ENCODE results near the gene HDAC1. TPM values are rescaled to one million over a fixed set of nuclear protein-coding genes. Genes with fewer than 3 reads are reported as not detected.

The HDAC1 gene
- total and polyA plus RNA-seq, 2 of the 13 experiments (the other 11 are each of a cell fraction or from before 2014, with no cell fraction given), result 93.5 to 189 TPM

GRCh38 chr1:32337855-32338636 lies 46.2 kb downstream of the HDAC1 start (continued):
- TF ChIP-seq RFXANK (CRISPR knock-in tag; IDR thresholded peaks at IDR 0.05) (no peak), ZEB1 (IDR thresholded peaks at IDR 0.05; ENCODE audit: insufficient replicate concordance, low read depth) (no peak), MAF1 (CRISPR knock-in tag; IDR thresholded peaks at IDR 0.05; ENCODE audit: borderline replicate concordance) (no peak), TEAD3 (CRISPR knock-in tag; optimal IDR thresholded peaks at IDR 0.05; ENCODE audit: borderline replicate concordance) (no peak), IRF1 (CRISPR knock-in tag; IDR thresholded peaks at IDR 0.05; ENCODE audit: low read depth) (no peak), RXRB (CRISPR knock-in tag; IDR thresholded peaks at IDR 0.05; ENCODE audit: borderline replicate concordance) (peak; percentile 12; the same call in 1 of the 2 replicates), ZNF576 (CRISPR knock-in tag; IDR thresholded peaks at IDR 0.05) (no peak), PAX8 (CRISPR knock-in tag; IDR thresholded peaks at IDR 0.05; ENCODE audit: borderline replicate concordance) (no peak), ZNF574 (CRISPR knock-in tag; IDR thresholded peaks at IDR 0.05) (no peak), FOXO4 (CRISPR knock-in tag; conservative IDR thresholded peaks at IDR 0.05) (no peak), ZBTB40 (IDR thresholded peaks at IDR 0.05) (no peak), ZBTB40 (CRISPR knock-in tag; IDR thresholded peaks at IDR 0.05) (no peak), ZNF644 (CRISPR knock-in tag; IDR thresholded peaks at IDR 0.05; ENCODE audit: low read depth) (no peak), ZNF343 (CRISPR knock-in tag; IDR thresholded peaks at IDR 0.05) (no peak), ZFP41 (CRISPR knock-in tag; IDR thresholded peaks at IDR 0.05; ENCODE audit: borderline replicate concordance) (no peak)

All from HepG2 (cell line).